HEK293 (cell line): Measurements from ENCODE around the gene ANHX.
"Not testable (repeated sequence)": the region's sequence is repeated elsewhere in the genome, so short reads cannot be mapped to it uniquely, and the experiment has no call there.

Experiments
- CTCF ChIA-PET: fragments of 350-600 bp; formaldehyde crosslinking; extraction: SDS; loops from one replicate; lab custom pipeline; 2021; ENCODE audit warnings: antibody characterized with exemption; lab: Yijun Ruan, JAX
- POLR2A ChIA-PET: fragments of 300-600 bp; formaldehyde crosslinking; extraction: SDS; loops from one replicate; lab custom pipeline; 2020; ENCODE audit warnings: antibody characterized with exemption, inconsistent platforms; lab: Yijun Ruan, JAX
- H3K27ac ChIP-seq: fragments of 200-500 bp; sonication (Bioruptor generic); 2 replicates; pipeline ENCODE4 v1.5.1; 2014; ENCODE audit warnings: low read depth, low read length, control low read depth, inconsistent platforms; ENCODE audit errors: extremely low read depth
- H3K36me3 ChIP-seq, 2 experiments: fragments of 200-500 bp in 1 of 2; sonication (Bioruptor generic) in 1 of 2; 1 replicate in 1 of 2; 2 replicates in 1 of 2; pipeline ENCODE4 v1.5.1; 2014 to 2017; ENCODE audit warnings: inconsistent platforms in 2 of 2, low read length in 2 of 2; ENCODE audit not compliant: control insufficient read depth in 2 of 2, insufficient read depth in 1 of 2
- H3K4me1 ChIP-seq: fragments of 200-500 bp; sonication (Bioruptor generic); 2 replicates; pipeline ENCODE4 v1.5.1; 2014; ENCODE audit warnings: mild to moderate bottlenecking, low read length, inconsistent platforms; ENCODE audit not compliant: control insufficient read depth, insufficient read depth
- H3K4me3 ChIP-seq: 2 replicates; pipeline ENCODE4 v1.5.1; 2011; ENCODE audit warnings: low read depth, mild to moderate bottlenecking, control low read depth, low read length, moderate library complexity
- H3K9me3 ChIP-seq: fragments of 200-500 bp; sonication (Bioruptor generic); 2 replicates; pipeline ENCODE4 v1.5.1; 2014; ENCODE audit warnings: low read depth, low read length, inconsistent platforms; ENCODE audit not compliant: control insufficient read depth, insufficient read depth
- GLIS2 ChIP-seq: fragments of 450-650 bp; formaldehyde crosslinking; IDR thresholded peaks from 2 replicates; pipeline ENCODE4 v1.5.1; 2016; ENCODE audit warnings: missing biosample characterization, missing genetic modification characterization
- HOXD13 ChIP-seq: sonication (generic); formaldehyde crosslinking; IDR thresholded peaks from 2 replicates; pipeline ENCODE4 v1.8.0; 2022; ENCODE audit warnings: missing genetic modification reagents, borderline replicate concordance
- MYNN ChIP-seq: fragments of 450-650 bp; formaldehyde crosslinking; IDR thresholded peaks from 2 replicates; pipeline ENCODE4 v1.5.1; 2016; ENCODE audit warnings: missing biosample characterization, missing genetic modification characterization, borderline replicate concordance
- OSR2 ChIP-seq: fragments of 450-650 bp; formaldehyde crosslinking; IDR thresholded peaks from 2 replicates; pipeline ENCODE4 v1.5.1; 2016; ENCODE audit warnings: missing biosample characterization, missing genetic modification characterization
- PRDM2 ChIP-seq: fragments of 450-650 bp; formaldehyde crosslinking; IDR thresholded peaks from 2 replicates; pipeline ENCODE4 v1.5.1; 2016; ENCODE audit warnings: missing biosample characterization, missing genetic modification characterization, borderline replicate concordance
- ZBTB6 ChIP-seq: fragments of 450-650 bp; formaldehyde crosslinking; IDR thresholded peaks from 2 replicates; pipeline ENCODE4 v1.5.1; 2017; ENCODE audit warnings: missing biosample characterization, missing genetic modification characterization
- ZNF211 ChIP-seq: fragments of 450-650 bp; formaldehyde crosslinking; IDR thresholded peaks from 2 replicates; pipeline ENCODE4 v1.5.1; 2016; ENCODE audit warnings: low read depth, missing biosample characterization, missing genetic modification characterization
- ZNF426 ChIP-seq: fragments of 450-650 bp; formaldehyde crosslinking; IDR thresholded peaks from 2 replicates; pipeline ENCODE4 v1.5.1; 2017; ENCODE audit warnings: missing biosample characterization, missing genetic modification characterization, mild to moderate bottlenecking, inconsistent platforms, moderate library complexity
- ZNF549 ChIP-seq: fragments of 450-650 bp; IDR thresholded peaks from 2 replicates; pipeline ENCODE4 v1.5.1; 2018; ENCODE audit warnings: missing biosample characterization, missing genetic modification characterization, mild to moderate bottlenecking, inconsistent platforms, moderate library complexity
- ZNF580 ChIP-seq: fragments of 450-650 bp; formaldehyde crosslinking; IDR thresholded peaks from 2 replicates; pipeline ENCODE4 v1.5.1; 2016; ENCODE audit warnings: missing biosample characterization, missing genetic modification characterization
- ZNF692 ChIP-seq: fragments of 450-650 bp; formaldehyde crosslinking; IDR thresholded peaks from 2 replicates; pipeline ENCODE4 v1.5.1; 2016; ENCODE audit warnings: missing biosample characterization, missing genetic modification characterization
- ZNF76 ChIP-seq: fragments of 450-650 bp; formaldehyde crosslinking; IDR thresholded peaks from 2 replicates; pipeline ENCODE4; 2016; ENCODE audit warnings: low read depth, missing biosample characterization, missing genetic modification characterization, borderline replicate concordance
- ZNF792 ChIP-seq: fragments of 450-650 bp; formaldehyde crosslinking; IDR thresholded peaks from 2 replicates; pipeline ENCODE4 v1.5.1; 2016; ENCODE audit warnings: missing biosample characterization, missing genetic modification characterization

The ANHX gene

GRCh38 chr12:133256321-133256720 lies 20.6 kb upstream of the ANHX start (continued):
- no peak for TF ChIP-seq ZNF580
- no peak for TF ChIP-seq ZNF792 (tag by site-specific recombination)

- H3K9me3 ChIP-seq, H3K27ac ChIP-seq, POLR2A ChIA-PET, H3K4me3 ChIP-seq, CTCF ChIA-PET, H3K4me1 ChIP-seq, H3K36me3 ChIP-seq: not testable (repeated sequence)
Observed at GRCh38 chr12:133255833-133256232, 20.2 kb upstream of the ANHX start.

- POLR2A ChIA-PET, result no interaction called here
- TF ChIP-seq ZNF692 (tag by site-specific recombination) (no peak), ZNF211 (tag by site-specific recombination) (no peak), ZNF426 (tag by site-specific recombination) (no peak), ZBTB6 (tag by site-specific recombination) (no peak), GLIS2 (tag by site-specific recombination) (no peak), ZNF76 (tag by site-specific recombination) (no peak), ZNF549 (tag by site-specific recombination) (no peak), OSR2 (tag by site-specific recombination) (no peak), MYNN (tag by site-specific recombination) (no peak)
- Histone ChIP-seq H3K36me3 (no peaks in the 10 kb centered on the region), H3K4me3 (no peak overlapping the region), H3K9me3 (no peaks in the 10 kb centered on the region), H3K27ac (no peak overlapping the region), H3K4me1 (no peaks in the 10 kb centered on the region)
- CTCF ChIA-PET, result no interaction called here
Observed at GRCh38 chr12:133251732-133252131, 16.1 kb upstream of the ANHX start.

GRCh38 chr12:133236556-133236955 lies 879 bp upstream of the ANHX start:
- Histone ChIP-seq H3K4me1 (no peaks in the 10 kb centered on the region), H3K9me3 (no peaks in the 10 kb centered on the region; the same call in 1 of the 2 replicates), H3K4me3 (no peak overlapping the region), H3K36me3 (no peaks in the 10 kb centered on the region), H3K27ac (no peak overlapping the region)
- ChIA-PET CTCF (no interaction called here), POLR2A (no interaction called here)
- TF ChIP-seq PRDM2 (no peak), HOXD13 (CRISPR knock-in tag) (no peak)
